ENCODE results near the gene PPP4R3B. TPM values are rescaled to one million over a fixed set of nuclear protein-coding genes. Genes with fewer than 3 reads are reported as not detected.
A peak's percentile ranks its signal among the peaks of the same experiment; 100 is the strongest.
"Not testable (repeated sequence)": the region's sequence is repeated elsewhere in the genome, so short reads cannot be mapped to it uniquely, and the experiment has no call there.

PPP4R3B gene
- polyA plus RNA-seq, 1 donor, result 82.0 TPM

DNA sequence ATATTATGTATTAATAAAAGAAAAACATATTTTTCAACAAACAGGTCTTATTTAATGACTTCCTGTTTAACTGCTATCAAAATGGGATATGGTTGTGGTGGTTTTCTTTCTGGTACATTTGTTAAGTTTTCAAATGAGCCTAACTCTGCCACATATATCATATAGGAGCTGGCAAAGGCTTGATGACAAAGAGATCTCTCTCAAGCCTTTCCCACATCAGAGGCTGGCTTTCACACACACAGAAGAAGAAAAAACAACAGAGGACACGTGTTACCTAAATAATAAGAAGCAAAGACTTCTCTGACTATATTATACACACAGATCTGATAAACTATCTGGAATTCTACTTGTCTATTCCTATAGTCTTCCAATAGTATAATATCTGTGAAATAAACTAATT is 51.8 kb downstream of the PPP4R3B start:
- peaks cover 55% of the 10 kb centered on the region for H3K36me3 ChIP-seq (ENCODE audit: control insufficient read depth, insufficient read depth, low read length)
- H3K4me1 ChIP-seq (ENCODE audit: control insufficient read depth, insufficient read depth, low read length), result no peaks in the 10 kb centered on the region
- H3K4me3 ChIP-seq (ENCODE audit: low read length), result no peak overlapping the region
- no peaks in the 10 kb centered on the region for H3K27me3 ChIP-seq (ENCODE audit: control insufficient read depth, insufficient read depth, low read length)
- no peak overlapping the region for H3K27ac ChIP-seq (ENCODE audit: low read length)
- WGBS (ENCODE audit: insufficient coverage, low lambda C conversion rate), result no CpG with 5 or more reads among the region's 1 CpG
- no peak for DNase-seq
- peaks cover 3% of the 10 kb centered on the region for H3K9me3 ChIP-seq (ENCODE audit: control insufficient read depth, low read depth, low read length)

DNA sequence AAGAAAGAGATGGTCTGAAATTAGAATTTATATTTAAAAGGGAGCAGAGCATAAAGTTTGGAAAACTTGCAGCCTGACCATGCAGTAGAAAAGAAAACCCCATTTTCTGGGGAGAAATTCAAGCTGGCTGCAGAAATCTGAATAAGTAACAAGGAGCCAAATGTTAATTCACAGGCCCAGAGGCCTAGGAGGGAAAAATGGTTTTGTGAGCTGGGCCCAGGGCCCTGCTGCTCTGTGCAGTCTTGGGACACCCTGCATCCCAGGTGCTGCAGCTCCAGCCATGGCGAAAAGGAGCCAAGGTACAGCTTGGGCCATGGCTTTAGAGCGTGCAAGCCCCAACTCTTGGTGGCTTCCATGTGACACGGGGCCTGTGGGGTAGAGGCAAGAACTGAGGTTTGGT is 56.6 kb downstream of the PPP4R3B start:
- no peaks in the 10 kb centered on the region for H3K27me3 ChIP-seq (ENCODE audit: control insufficient read depth, insufficient read depth, low read length)
- H3K4me1 ChIP-seq (ENCODE audit: control insufficient read depth, insufficient read depth, low read length), result peaks cover 5% of the 10 kb centered on the region
- no peak overlapping the region for H3K27ac ChIP-seq (ENCODE audit: low read length)
- H3K4me3 ChIP-seq (ENCODE audit: low read length), result no peak overlapping the region
- DNase-seq, result no peak
- no CpG with 5 or more reads among the region's 3 CpGs for WGBS (ENCODE audit: insufficient coverage, low lambda C conversion rate)
- peaks cover 3% of the 10 kb centered on the region for H3K9me3 ChIP-seq (ENCODE audit: control insufficient read depth, low read depth, low read length)
- peaks cover 53% of the 10 kb centered on the region for H3K36me3 ChIP-seq (ENCODE audit: control insufficient read depth, insufficient read depth, low read length)

DNA sequence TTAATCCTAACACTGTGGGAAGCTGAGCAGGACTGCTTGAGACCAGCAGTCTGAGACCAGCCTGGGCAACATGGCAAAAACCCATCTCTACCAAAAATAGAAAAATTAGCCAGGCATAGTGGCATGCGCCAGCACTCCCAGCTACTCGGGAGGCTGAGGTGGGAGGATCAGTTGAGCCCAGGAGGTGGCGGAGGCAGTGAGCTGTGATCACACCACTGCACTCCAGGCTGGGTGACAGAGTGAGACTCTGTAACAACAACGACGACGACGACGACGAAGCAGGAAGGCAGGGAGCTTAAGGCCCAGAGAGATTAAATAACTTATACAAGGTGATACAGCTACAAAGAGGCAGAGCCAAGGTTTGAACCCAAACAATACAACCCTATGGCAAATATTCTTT is 60.6 kb downstream of the PPP4R3B start:
- H3K4me3 ChIP-seq (ENCODE audit: low read length), result no peak overlapping the region
- peaks cover 3% of the 10 kb centered on the region for H3K9me3 ChIP-seq (ENCODE audit: control insufficient read depth, low read depth, low read length)
- DNase-seq, result no peak
- 97% methylated on average over 6 of the region's 9 CpGs for WGBS (ENCODE audit: insufficient coverage, low lambda C conversion rate)
- H3K27me3 ChIP-seq (ENCODE audit: control insufficient read depth, insufficient read depth, low read length), result no peaks in the 10 kb centered on the region
- H3K27ac ChIP-seq (ENCODE audit: low read length), result peak overlapping the region; percentile 54
- peaks cover 5% of the 10 kb centered on the region for H3K4me1 ChIP-seq (ENCODE audit: control insufficient read depth, insufficient read depth, low read length)
- H3K36me3 ChIP-seq (ENCODE audit: control insufficient read depth, insufficient read depth, low read length), result peaks cover 49% of the 10 kb centered on the region

DNA sequence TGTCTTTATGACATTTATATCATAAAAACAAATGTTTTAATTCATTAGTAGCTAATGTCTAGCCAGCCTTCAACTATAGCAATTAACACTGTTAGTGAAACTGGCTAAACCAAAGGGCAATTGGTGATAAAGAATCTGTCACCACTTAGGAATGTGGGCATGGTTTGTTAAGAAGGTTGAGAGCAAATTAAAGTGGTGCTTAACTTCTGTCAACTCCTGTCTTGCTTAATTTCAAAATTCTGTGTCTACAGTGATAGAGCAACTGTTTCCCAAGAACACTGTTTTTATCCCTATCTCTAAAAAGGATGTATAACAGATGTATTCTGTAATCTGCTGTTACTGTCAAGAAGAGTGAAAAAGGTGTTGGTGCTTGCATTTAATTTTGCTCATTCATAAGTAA is 61.4 kb downstream of the PPP4R3B start:
- no peaks in the 10 kb centered on the region for H3K27me3 ChIP-seq (ENCODE audit: control insufficient read depth, insufficient read depth, low read length)
- peak; percentile 50 to 78 for DNase-seq
- H3K4me1 ChIP-seq (ENCODE audit: control insufficient read depth, insufficient read depth, low read length), result peaks cover 5% of the 10 kb centered on the region
- peaks cover 2% of the 10 kb centered on the region for H3K9me3 ChIP-seq (ENCODE audit: control insufficient read depth, low read depth, low read length)
- no peak overlapping the region for H3K4me3 ChIP-seq (ENCODE audit: low read length)
- H3K36me3 ChIP-seq (ENCODE audit: control insufficient read depth, insufficient read depth, low read length), result peaks cover 43% of the 10 kb centered on the region
- H3K27ac ChIP-seq (ENCODE audit: low read length), result peak overlapping the region; percentile 54

DNA sequence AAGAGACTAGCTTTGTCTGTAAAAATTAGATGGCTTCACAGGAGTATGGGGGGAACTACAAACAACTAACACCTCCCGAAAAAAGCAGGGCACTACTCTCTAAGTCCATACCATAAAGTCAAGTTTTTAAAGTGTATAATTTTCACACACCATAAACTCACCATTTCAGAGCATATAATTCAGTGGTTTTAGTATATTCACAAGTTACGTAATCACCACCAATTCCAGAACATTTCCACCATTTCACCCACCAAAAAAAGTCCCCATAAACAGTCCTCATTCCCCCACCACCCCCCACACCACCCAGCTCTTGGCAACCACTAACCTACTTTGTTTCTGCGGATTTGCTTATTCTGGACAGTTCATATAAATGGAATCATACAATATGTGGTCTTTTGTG is 64.1 kb downstream of the PPP4R3B start:
- H3K36me3 ChIP-seq (ENCODE audit: control insufficient read depth, insufficient read depth, low read length), result peaks cover 31% of the 10 kb centered on the region
- WGBS (ENCODE audit: insufficient coverage, low lambda C conversion rate), result no CpG with 5 or more reads among the region's 3 CpGs

DNA sequence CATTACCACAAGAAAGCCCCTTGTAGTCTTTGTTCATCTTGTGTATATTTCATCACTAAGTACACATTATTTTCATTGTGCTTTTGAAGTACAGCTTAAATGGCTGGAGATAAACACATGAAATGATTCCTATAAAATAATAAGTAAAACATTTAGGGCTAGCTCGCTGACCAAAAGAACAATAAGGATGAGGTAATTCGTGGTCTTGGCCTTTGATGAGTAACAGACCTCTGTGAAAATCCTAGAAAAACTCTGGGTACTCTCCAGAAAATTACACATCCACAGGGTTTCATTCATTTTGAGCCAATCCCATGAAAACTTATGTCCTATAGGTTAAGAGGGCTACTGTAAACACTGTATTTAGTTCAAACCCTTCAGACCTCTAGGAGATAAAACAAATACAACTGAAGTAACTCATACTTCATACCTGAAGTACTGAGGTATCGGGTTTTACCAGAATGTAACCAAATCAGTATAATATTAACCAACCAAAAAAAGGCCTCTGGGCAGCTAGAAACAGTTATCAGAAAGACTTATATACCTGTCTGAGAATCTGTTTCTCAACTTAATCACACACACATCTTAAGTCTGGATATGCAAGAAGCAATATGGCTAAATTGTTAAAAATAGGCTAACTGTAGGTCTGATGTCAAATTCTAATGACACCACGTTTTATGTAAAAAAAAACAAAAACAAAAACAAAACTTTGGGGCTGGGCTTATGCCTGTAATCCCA is 66.9 kb downstream of the PPP4R3B start:
- no peaks in the 10 kb centered on the region for H3K9me3 ChIP-seq (ENCODE audit: control insufficient read depth, low read depth, low read length)
- no peak overlapping the region for H3K27ac ChIP-seq (ENCODE audit: low read length)
- no peak overlapping the region for H3K4me3 ChIP-seq (ENCODE audit: low read length)
- DNase-seq, result no peak
- H3K36me3 ChIP-seq (ENCODE audit: control insufficient read depth, insufficient read depth, low read length), result peaks cover 43% of the 10 kb centered on the region
- WGBS (ENCODE audit: insufficient coverage, low lambda C conversion rate), result 73% methylated on average over 3 of the region's 4 CpGs
- H3K4me1 ChIP-seq (ENCODE audit: control insufficient read depth, insufficient read depth, low read length), result no peaks in the 10 kb centered on the region
- no peaks in the 10 kb centered on the region for H3K27me3 ChIP-seq (ENCODE audit: control insufficient read depth, insufficient read depth, low read length)

More for the DNA sequence above, 64.1 kb downstream of the PPP4R3B start:
- Histone ChIP-seq H3K9me3 (ENCODE audit: control insufficient read depth, low read depth, low read length) (no peaks in the 10 kb centered on the region), H3K4me3 (ENCODE audit: low read length) (no peak overlapping the region), H3K4me1 (ENCODE audit: control insufficient read depth, insufficient read depth, low read length) (peaks cover 5% of the 10 kb centered on the region), H3K27ac (ENCODE audit: low read length) (no peak overlapping the region), H3K27me3 (ENCODE audit: control insufficient read depth, insufficient read depth, low read length) (no peaks in the 10 kb centered on the region)
- no peak for DNase-seq

DNA sequence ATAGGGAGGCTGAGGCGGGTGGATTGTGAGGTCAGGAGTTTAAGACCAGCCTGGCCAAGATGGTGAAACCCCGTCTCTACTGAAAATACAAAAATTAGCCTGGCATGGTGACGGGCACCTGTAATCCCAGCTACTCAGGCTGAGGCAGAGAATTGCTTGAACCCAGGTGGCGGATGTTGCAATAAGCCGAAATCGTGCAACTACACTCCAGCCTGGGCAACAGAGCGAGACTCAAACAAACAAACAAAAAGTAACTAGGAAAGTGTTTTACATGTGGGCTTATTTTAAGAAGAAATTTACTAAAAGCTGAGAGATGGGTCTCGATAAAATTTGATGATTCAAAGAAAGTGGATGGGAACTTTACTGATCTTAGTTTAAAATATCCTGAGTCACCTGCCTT is 69.7 kb downstream of the PPP4R3B start:
- H3K27ac ChIP-seq (ENCODE audit: low read length); H3K4me3 ChIP-seq (ENCODE audit: low read length); DNase-seq; H3K4me1 ChIP-seq (ENCODE audit: control insufficient read depth, insufficient read depth, low read length); H3K9me3 ChIP-seq (ENCODE audit: control insufficient read depth, low read depth, low read length); H3K27me3 ChIP-seq (ENCODE audit: control insufficient read depth, insufficient read depth, low read length): not testable (repeated sequence)
- 100% methylated on average over 2 of the region's 8 CpGs for WGBS (ENCODE audit: insufficient coverage, low lambda C conversion rate)
- H3K36me3 ChIP-seq (ENCODE audit: control insufficient read depth, insufficient read depth, low read length), result peaks cover 42% of the 10 kb centered on the region

DNA sequence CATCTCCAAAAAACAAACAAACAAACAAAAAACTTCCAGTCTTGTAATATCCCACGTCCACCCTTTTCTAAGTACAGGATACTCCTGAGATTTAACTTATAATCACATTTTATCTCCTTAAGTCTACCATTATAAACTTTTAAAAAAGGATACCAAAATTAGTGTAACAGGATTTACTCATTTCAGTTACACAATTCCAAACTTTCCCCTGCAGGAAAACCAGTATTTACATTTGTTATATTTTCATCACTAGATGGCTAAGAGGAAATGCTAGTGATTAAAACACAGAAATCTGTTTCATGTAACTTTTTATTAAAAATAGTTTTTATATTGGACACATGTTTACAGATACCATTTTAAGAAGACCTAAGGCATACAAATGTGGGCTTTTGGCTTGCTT is 70.4 kb downstream of the PPP4R3B start:
- Histone ChIP-seq H3K36me3 (ENCODE audit: control insufficient read depth, insufficient read depth, low read length) (peaks cover 40% of the 10 kb centered on the region), H3K27me3 (ENCODE audit: control insufficient read depth, insufficient read depth, low read length) (no peaks in the 10 kb centered on the region), H3K4me1 (ENCODE audit: control insufficient read depth, insufficient read depth, low read length) (no peaks in the 10 kb centered on the region), H3K4me3 (ENCODE audit: low read length) (no peak overlapping the region), H3K27ac (ENCODE audit: low read length) (no peak overlapping the region), H3K9me3 (ENCODE audit: control insufficient read depth, low read depth, low read length) (no peaks in the 10 kb centered on the region)
- DNase-seq, result no peak
- WGBS (ENCODE audit: insufficient coverage, low lambda C conversion rate), result 100% methylated on average over 1 of the region's 1 CpG

DNA sequence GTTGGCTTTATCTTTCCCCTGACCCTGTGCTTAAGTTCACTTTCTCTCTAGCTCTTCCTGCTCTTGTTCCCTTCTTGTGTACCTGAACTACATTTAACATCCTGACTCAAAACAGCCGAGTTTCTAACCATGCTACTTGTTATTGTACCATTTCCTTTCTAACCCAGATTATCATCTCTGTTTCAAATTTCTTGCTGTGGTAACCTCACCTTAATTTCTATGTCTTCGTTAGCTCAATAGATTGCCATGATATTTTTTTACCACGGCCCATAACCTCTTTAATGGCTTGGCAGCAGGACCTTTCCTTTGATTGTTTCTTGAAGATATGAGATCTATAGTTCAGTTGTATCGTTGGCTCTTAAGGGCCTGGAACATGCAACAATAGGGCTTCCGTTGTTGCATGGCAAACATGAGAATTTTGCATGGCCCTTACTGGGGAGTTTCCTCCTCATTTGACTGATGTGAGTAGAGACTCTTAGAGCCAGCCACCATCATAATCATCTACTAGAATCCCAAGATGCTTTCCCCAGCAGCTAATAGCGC is 86.8 kb downstream of the PPP4R3B start:
- no peak overlapping the region for H3K27ac ChIP-seq (ENCODE audit: low read length)
- no peak overlapping the region for H3K4me3 ChIP-seq (ENCODE audit: low read length)
- H3K36me3 ChIP-seq (ENCODE audit: control insufficient read depth, insufficient read depth, low read length), result peaks cover 36% of the 10 kb centered on the region
- H3K4me1 ChIP-seq (ENCODE audit: control insufficient read depth, insufficient read depth, low read length), result no peaks in the 10 kb centered on the region
- 83% methylated on average over 3 of the region's 6 CpGs for WGBS (ENCODE audit: insufficient coverage, low lambda C conversion rate)
- H3K27me3 ChIP-seq (ENCODE audit: control insufficient read depth, insufficient read depth, low read length), result no peaks in the 10 kb centered on the region
- H3K9me3 ChIP-seq (ENCODE audit: control insufficient read depth, low read depth, low read length), result no peaks in the 10 kb centered on the region
- DNase-seq, result no peak

DNA sequence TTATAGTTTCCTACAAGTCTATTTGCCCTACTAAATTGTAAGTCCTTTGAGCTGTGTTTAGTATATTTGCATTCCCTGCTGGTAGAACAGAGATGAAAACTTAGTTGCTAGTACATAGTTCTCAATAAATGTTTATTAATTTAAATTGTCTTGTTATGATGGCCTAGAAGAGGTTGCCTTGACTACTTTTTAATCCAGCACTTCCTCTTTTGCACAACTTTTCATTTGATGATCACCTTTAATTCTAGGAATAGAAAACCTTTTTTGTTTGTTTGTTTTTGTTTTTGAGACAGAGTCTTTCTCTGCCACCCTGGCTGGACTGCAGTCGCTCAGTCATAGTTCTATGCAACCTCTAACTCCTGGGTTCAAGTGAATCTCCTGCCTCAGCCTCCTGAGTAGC is 91.2 kb downstream of the PPP4R3B start:
- DNase-seq, result no peak
- no CpG with 5 or more reads among the region's 1 CpG for WGBS (ENCODE audit: insufficient coverage, low lambda C conversion rate)
- no peak overlapping the region for H3K4me3 ChIP-seq (ENCODE audit: low read length)
- peaks cover 26% of the 10 kb centered on the region for H3K36me3 ChIP-seq (ENCODE audit: control insufficient read depth, insufficient read depth, low read length)
- H3K4me1 ChIP-seq (ENCODE audit: control insufficient read depth, insufficient read depth, low read length), result no peaks in the 10 kb centered on the region
- H3K27me3 ChIP-seq (ENCODE audit: control insufficient read depth, insufficient read depth, low read length), result no peaks in the 10 kb centered on the region
- no peak overlapping the region for H3K27ac ChIP-seq (ENCODE audit: low read length)
- H3K9me3 ChIP-seq (ENCODE audit: control insufficient read depth, low read depth, low read length), result no peaks in the 10 kb centered on the region

DNA sequence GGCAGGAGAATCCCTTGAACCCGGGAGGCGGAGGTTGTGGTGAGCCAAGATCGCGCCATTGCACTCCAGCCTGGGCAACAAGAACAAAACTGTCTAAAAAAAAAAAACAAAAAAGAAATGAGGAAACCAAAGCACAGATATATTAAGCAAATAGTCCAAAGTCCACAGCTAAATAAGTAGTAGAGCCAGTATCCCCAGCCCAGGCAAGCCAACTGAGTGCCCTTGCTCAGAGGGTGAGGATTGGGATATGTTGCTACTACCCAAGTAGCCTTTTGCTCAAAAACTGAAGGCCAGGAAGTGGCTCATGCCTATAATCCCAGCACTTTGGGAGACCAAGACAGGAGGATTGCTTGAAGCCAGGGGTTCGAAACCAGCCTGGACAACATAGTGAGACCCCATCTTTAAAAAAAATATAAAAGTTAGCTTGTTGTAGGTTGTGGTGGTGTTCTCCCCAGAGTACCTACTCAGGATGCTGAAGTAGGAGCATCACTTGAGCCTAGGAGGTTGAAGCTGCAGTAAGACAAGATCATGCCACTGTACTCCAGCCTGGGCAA is 92.5 kb downstream of the PPP4R3B start:
- Histone ChIP-seq H3K9me3 (ENCODE audit: control insufficient read depth, low read depth, low read length) (no peaks in the 10 kb centered on the region), H3K27ac (ENCODE audit: low read length) (no peak overlapping the region), H3K4me1 (ENCODE audit: control insufficient read depth, insufficient read depth, low read length) (peaks cover 3% of the 10 kb centered on the region), H3K27me3 (ENCODE audit: control insufficient read depth, insufficient read depth, low read length) (no peaks in the 10 kb centered on the region), H3K4me3 (ENCODE audit: low read length) (no peak overlapping the region), H3K36me3 (ENCODE audit: control insufficient read depth, insufficient read depth, low read length) (peaks cover 19% of the 10 kb centered on the region)
- no peak for DNase-seq
- no CpG with 5 or more reads among the region's 5 CpGs for WGBS (ENCODE audit: insufficient coverage, low lambda C conversion rate)

All from large intestine (tissue), 3 donors.